Osteocyte (in vitro differentiated cells): ENCODE measurements around the gene PLIN3. TPM values are rescaled to one million over a fixed set of nuclear protein-coding genes. Genes with fewer than 3 reads are reported as not detected.
"Not testable (repeated sequence)": the region's sequence is repeated elsewhere in the genome, so short reads cannot be mapped to it uniquely, and the experiment has no call there.

Source experiments
- DNase-seq: peaks from one replicate; pipeline ENCODE4 v3.0.0; 2021; ENCODE audit warnings: mixed read lengths; ENCODE audit not compliant: unreplicated experiment; ENCODE audit errors: extremely low spot score
- H3K27ac Mint-ChIP-seq: one replicate; pipeline ENCODE4 v1.8.0; 2021; ENCODE audit warnings: mild to moderate bottlenecking, mixed read lengths; ENCODE audit not compliant: unreplicated experiment
- H3K27me3 Mint-ChIP-seq: one replicate; pipeline ENCODE4 v1.8.0; 2021; ENCODE audit warnings: mixed read lengths; ENCODE audit not compliant: unreplicated experiment
- H3K36me3 Mint-ChIP-seq: one replicate; pipeline ENCODE4 v1.8.0; 2021; ENCODE audit warnings: mixed read lengths; ENCODE audit not compliant: unreplicated experiment
- H3K4me1 Mint-ChIP-seq: one replicate; pipeline ENCODE4 v1.8.0; 2021; ENCODE audit warnings: mixed read lengths; ENCODE audit not compliant: unreplicated experiment
- H3K4me3 Mint-ChIP-seq: one replicate; pipeline ENCODE4 v1.8.0; 2021; ENCODE audit warnings: mild to moderate bottlenecking, moderate library complexity, mixed read lengths; ENCODE audit not compliant: unreplicated experiment
- H3K9me3 Mint-ChIP-seq: one replicate; pipeline ENCODE4 v1.8.0; 2021; ENCODE audit warnings: mixed read lengths; ENCODE audit not compliant: unreplicated experiment
- total RNA-seq: library from RNA; stranded (reverse); gene quantifications from 2 replicates; pipeline ENCODE4 v1.2.1, GENCODE V29; 2021
- TF ChIP-seq, protein P1 (sequence below): fragments of 200-600 bp; sonication (generic); IDR thresholded peaks from 2 replicates; pipeline ENCODE4 v1.5.0; 2021; ENCODE audit warnings: antibody characterized with exemption, mild to moderate bottlenecking, moderate library complexity

The PLIN3 gene
- total RNA-seq, 1 donor from 2014 or later: 77.8 TPM

DNA sequence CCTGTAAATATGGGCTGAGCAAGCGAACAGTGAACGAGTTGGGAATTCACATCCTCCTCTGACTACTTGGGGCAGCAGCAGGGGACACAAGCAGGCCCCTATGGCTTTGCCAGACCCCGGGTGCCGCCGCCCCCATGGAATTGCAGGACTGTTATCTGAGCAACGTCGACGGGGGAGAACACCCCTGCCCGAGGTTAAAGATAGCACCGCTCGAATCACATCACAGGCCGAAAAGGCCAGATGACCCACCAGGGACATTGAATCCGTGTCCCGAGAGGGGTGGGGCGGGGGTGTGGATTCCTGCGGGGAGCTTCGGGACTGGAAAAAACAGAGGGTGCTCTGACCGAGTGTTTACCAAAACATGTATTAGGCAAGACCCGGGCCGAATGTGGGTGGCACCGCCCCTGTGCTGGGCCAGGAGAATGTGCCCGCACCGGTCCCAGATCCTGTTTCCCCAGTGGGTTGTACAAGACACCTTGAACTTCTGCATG lies 66.8 kb downstream of the PLIN3 start:
- no peak for DNase-seq
- H3K36me3 Mint-ChIP-seq: peaks cover 6% of the 10 kb centered on the region
- no peak overlapping the region for H3K4me3 Mint-ChIP-seq
- no peaks in the 10 kb centered on the region for H3K4me1 Mint-ChIP-seq
- TF ChIP-seq, protein P1, sequence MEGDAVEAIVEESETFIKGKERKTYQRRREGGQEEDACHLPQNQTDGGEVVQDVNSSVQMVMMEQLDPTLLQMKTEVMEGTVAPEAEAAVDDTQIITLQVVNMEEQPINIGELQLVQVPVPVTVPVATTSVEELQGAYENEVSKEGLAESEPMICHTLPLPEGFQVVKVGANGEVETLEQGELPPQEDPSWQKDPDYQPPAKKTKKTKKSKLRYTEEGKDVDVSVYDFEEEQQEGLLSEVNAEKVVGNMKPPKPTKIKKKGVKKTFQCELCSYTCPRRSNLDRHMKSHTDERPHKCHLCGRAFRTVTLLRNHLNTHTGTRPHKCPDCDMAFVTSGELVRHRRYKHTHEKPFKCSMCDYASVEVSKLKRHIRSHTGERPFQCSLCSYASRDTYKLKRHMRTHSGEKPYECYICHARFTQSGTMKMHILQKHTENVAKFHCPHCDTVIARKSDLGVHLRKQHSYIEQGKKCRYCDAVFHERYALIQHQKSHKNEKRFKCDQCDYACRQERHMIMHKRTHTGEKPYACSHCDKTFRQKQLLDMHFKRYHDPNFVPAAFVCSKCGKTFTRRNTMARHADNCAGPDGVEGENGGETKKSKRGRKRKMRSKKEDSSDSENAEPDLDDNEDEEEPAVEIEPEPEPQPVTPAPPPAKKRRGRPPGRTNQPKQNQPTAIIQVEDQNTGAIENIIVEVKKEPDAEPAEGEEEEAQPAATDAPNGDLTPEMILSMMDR: no peak
- no peak overlapping the region for H3K27ac Mint-ChIP-seq
- H3K27me3 Mint-ChIP-seq: no peaks in the 10 kb centered on the region
- H3K9me3 Mint-ChIP-seq: no peaks in the 10 kb centered on the region

DNA sequence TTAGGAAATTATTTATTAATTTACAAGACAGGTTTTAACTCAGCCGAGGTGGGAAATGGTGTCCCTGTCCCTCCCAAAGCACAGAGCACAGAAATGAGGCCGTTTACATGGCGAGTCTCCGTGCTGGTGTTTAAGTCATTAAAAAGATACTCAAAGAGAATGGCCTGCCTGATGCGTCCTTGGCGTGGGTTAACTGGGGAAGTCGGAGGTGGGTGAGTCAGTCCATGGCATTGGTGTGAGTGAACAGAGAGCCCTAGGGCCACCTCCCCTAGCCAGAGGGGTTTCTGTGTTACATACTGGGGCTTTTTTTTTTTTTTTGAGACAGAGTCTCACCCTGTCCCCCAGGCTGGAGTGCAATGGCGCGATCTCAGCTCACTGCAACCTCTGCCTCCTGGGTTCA lies 72.1 kb downstream of the PLIN3 start:
- TF ChIP-seq, protein P1: no peak
- Mint-ChIP-seq H3K9me3 (no peaks in the 10 kb centered on the region), H3K27me3 (no peaks in the 10 kb centered on the region), H3K27ac (no peak overlapping the region), H3K36me3 (peaks cover 13% of the 10 kb centered on the region), H3K4me3 (no peak overlapping the region), H3K4me1 (peaks cover 18% of the 10 kb centered on the region)
- DNase-seq: no peak

DNA sequence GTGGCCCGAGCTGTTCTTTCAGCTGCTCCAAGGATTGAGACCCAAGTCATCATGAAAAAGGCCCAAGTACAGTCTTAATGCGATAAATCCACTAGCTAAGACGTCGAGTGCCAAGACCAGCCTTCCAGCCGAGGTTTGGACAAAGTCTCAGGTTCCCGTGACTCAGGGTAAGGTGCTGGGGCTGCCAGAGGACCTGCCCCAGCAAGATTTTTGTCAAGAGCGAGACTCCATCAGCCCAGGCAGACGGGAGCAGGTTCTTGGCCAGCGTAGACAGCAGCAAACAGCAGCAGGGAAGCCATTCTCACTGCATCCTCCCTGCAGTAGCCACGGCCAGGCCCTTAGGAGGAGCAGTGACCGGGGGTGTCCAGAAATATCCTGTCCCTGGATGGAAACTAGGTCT lies 72.5 kb downstream of the PLIN3 start:
- Mint-ChIP-seq H3K4me1 (peaks cover 18% of the 10 kb centered on the region), H3K9me3 (no peaks in the 10 kb centered on the region), H3K4me3 (no peak overlapping the region), H3K36me3 (peaks cover 13% of the 10 kb centered on the region), H3K27me3 (no peaks in the 10 kb centered on the region), H3K27ac (no peak overlapping the region)
- TF ChIP-seq, protein P1: no peak
- DNase-seq: no peak

DNA sequence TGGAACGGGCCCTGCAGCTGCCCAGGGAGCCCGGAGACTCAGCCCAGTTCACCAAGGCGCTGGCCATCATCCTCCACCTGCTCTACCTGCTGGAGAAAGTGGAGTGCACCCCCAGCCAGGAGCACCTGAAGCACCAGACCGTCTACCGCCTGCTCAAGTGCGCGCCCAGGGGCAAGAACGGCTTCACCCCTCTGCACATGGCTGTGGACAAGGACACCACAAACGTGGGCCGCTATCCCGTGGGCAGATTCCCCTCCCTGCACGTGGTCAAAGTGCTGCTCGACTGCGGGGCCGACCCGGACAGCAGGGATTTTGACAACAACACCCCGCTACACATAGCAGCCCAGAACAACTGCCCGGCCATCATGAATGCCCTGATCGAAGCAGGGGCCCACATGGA lies 74.2 kb downstream of the PLIN3 start:
- Mint-ChIP-seq H3K4me1 (peaks cover 18% of the 10 kb centered on the region), H3K4me3 (peak overlapping the region; percentile 72), H3K36me3 (peaks cover 13% of the 10 kb centered on the region)
- not testable (repeated sequence) for H3K27ac Mint-ChIP-seq, H3K27me3 Mint-ChIP-seq, DNase-seq, H3K9me3 Mint-ChIP-seq

DNA sequence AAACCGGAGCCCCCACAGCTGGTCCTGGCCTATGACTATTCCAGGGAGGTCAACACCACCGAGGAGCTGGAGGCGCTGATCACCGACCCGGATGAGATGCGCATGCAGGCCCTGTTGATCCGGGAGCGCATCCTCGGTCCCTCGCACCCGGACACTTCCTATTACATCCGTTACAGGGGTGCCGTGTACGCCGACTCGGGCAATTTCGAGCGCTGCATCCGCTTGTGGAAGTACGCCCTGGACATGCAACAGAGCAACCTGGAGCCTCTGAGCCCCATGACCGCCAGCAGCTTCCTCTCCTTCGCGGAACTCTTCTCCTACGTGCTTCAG lies 74.6 kb downstream of the PLIN3 start:
- H3K27ac Mint-ChIP-seq, H3K27me3 Mint-ChIP-seq, DNase-seq, H3K9me3 Mint-ChIP-seq: not testable (repeated sequence)
- Mint-ChIP-seq H3K4me3 (peak overlapping the region; percentile 72), H3K36me3 (peaks cover 13% of the 10 kb centered on the region), H3K4me1 (peaks cover 18% of the 10 kb centered on the region)

DNA sequence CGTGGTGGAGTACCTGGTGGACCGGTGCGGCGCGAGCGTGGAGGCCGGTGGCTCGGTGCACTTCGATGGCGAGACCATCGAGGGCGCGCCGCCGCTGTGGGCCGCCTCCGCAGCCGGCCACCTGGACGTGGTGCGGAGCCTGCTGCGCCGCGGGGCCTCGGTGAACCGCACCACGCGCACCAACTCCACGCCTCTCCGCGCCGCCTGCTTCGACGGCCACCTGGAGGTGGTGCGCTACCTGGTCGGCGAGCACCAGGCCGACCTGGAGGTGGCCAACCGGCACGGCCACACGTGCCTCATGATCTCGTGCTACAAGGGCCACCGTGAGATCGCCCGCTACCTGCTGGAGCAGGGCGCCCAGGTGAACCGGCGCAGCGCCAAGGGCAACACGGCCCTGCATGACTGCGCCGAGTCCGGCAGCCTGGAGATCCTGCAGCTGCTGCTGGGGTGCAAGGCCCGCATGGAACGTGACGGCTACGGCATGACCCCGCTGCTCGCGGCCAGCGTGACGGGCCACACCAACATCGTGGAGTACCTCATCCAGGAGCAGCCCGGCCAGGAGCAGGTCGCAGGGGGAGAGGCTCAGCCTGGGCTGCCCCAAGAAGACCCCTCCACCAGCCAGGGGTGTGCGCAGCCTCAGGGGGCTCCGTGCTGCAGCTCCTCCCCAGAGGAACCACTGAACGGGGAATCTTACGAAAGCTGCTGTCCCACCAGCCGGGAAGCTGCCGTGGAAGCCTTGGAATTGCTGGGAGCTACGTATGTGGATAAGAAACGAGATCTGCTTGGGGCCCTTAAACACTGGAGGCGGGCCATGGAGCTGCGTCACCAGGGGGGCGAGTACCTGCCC lies 75.2 kb downstream of the PLIN3 start:
- Mint-ChIP-seq H3K27ac (peak overlapping the region; percentile 59), H3K4me3 (peak overlapping the region; percentile 72), H3K4me1 (peaks cover 18% of the 10 kb centered on the region), H3K36me3 (peaks cover 13% of the 10 kb centered on the region)
- not testable (repeated sequence) for H3K9me3 Mint-ChIP-seq, DNase-seq, H3K27me3 Mint-ChIP-seq
